Ovary (tissue), 9 donors: ENCODE data around the gene RNLS. TPM values are rescaled to one million over a fixed set of nuclear protein-coding genes. Genes with fewer than 3 reads are reported as not detected.

Experiments
- DNase-seq, 5 donors: peaks; one replicate each; pipeline ENCODE4 v3.0.0-alpha.2; 2019 to 2020
- H3K27ac ChIP-seq, 2 donors: fragments of 200-600 bp; one replicate each; pipeline versions ENCODE4 v1.5.1 to v1.8.0; 2019 to 2022
- H3K27me3 ChIP-seq: fragments of 200-600 bp; one replicate; pipeline ENCODE4 v1.8.0; 2022
- H3K36me3 ChIP-seq: fragments of 200-600 bp; sonication (generic); one replicate; pipeline ENCODE4 v1.5.1; 2019
- H3K4me1 ChIP-seq: one replicate; pipeline ENCODE4 v1.8.1; 2013; ENCODE audit warnings: mild to moderate bottlenecking, moderate library complexity; ENCODE audit not compliant: insufficient read depth
- H3K4me3 ChIP-seq: fragments of 200-600 bp; sonication (generic); one replicate; pipeline ENCODE4 v1.5.1; 2017
- H3K9me3 ChIP-seq, 2 donors: fragments of 200-600 bp in 1 of 2; sonication (generic) in 1 of 2; one replicate each; pipeline versions ENCODE4 v1.5.1 to v1.8.1; 2013 to 2019; ENCODE audit warnings: mild to moderate bottlenecking in 1 of 2, moderate library complexity in 1 of 2
- EP300 ChIP-seq: sonication (generic); formaldehyde crosslinking; IDR thresholded peaks from one replicate; pipeline ENCODE4 v1.6.1; 2017; ENCODE audit warnings: antibody characterized with exemption
- POLR2A ChIP-seq: fragments of 450-650 bp; IDR thresholded peaks from one replicate; pipeline ENCODE4 v1.6.1; 2017; ENCODE audit warnings: antibody characterized with exemption, mild to moderate bottlenecking, moderate library complexity
- WGBS, 3 donors: extraction: QIAGEN DNeasy Blood & Tissue Kit in 1 of 3; methylation state at CpG; one replicate each; pipeline versions ENCODE4 v1.1.5 to v1.1.7; 2013 to 2017; 5-methylcytosine and 5-hydroxymethylcytosine counted together
- intact Hi-C, 4 donors: fragments of 100-400 bp; cut with DNase I; formaldehyde crosslinking; loops; one replicate each; pipeline versions ENCODE4 v1.11.0 to v1.15.1; 2022 to 2023
- polyA plus RNA-seq, 2 donors: library from polyadenylated mRNA; stranded (reverse); fragments of 200-250 nt in 1 of 2; fragments of 350-450 nt in 1 of 2; fragmentation: Illumina TruSeq in 1 of 2; extraction: RNeasy Lipid Tissue Mini Kit (QIAGEN cat#74804) in 1 of 2; gene quantifications; one replicate each; pipeline ENCODE4 v1.2.3, GENCODE V29; 2013 to 2014
- total RNA-seq, 7 donors: library from RNA; depleted of rRNA in 2 of 7; stranded (reverse); fragments of >200 nt in 2 of 7; fragmentation: NEBNext Ultra II Directional in 3 of 7; extraction: Animal tissue kit (Norgen Biotek cat#: 25700) in 3 of 7; gene quantifications; one replicate each; pipeline versions ENCODE4 v1.1.0 to v1.2.4, GENCODE V29; 2016 to 2023
- TF ChIP-seq, protein P1 (sequence below), 3 donors: fragments of 450-650 bp in 2 of 3; fragments of 200-600 bp in 1 of 3; IDR thresholded peaks; one replicate each; pipeline versions ENCODE4 v1.5.1 to v1.8.0; 2016 to 2022; ENCODE audit warnings: antibody characterized with exemption in 3 of 3, mild to moderate bottlenecking in 1 of 3
- donor health status: DM: no; HTN: no; CAD: no; lungs with moderate emphysema.
- donor health status: DM: no; HTN: no; CAD: no.
- donor health status: Bipolar disorder and iron deficiency.
- donor health status: DM: yes; HTN: yes; CAD: no.
- donor health status: DM: no; HTN: no; CAD: no.
- donor health status: DM: yes; HTN: yes; CAD: no.

Gene RNLS
- total and polyA plus RNA-seq, 9 donors, result 7.5 to 21.9 (median 11.8) TPM

- Histone ChIP-seq H3K4me3 (no peak overlapping the region), H3K4me1 (peaks cover 2% of the 10 kb centered on the region), H3K36me3 (no peaks in the 10 kb centered on the region), H3K27me3 (no peaks in the 10 kb centered on the region), H3K27ac (no peak overlapping the region), H3K9me3 (no peaks in the 10 kb centered on the region)
- intact Hi-C loops, result loop anchor here in 1 of 4 donors (5.0 kb wide), 1 partner anchor 724 kb away; no protein-coding TSS in a partner anchor
- no peak for DNase-seq
- WGBS, 3 donors, result 66 to 73% (median 67%) methylated on average over 2 of the region's 2 CpGs
- TF ChIP-seq, protein P1, sequence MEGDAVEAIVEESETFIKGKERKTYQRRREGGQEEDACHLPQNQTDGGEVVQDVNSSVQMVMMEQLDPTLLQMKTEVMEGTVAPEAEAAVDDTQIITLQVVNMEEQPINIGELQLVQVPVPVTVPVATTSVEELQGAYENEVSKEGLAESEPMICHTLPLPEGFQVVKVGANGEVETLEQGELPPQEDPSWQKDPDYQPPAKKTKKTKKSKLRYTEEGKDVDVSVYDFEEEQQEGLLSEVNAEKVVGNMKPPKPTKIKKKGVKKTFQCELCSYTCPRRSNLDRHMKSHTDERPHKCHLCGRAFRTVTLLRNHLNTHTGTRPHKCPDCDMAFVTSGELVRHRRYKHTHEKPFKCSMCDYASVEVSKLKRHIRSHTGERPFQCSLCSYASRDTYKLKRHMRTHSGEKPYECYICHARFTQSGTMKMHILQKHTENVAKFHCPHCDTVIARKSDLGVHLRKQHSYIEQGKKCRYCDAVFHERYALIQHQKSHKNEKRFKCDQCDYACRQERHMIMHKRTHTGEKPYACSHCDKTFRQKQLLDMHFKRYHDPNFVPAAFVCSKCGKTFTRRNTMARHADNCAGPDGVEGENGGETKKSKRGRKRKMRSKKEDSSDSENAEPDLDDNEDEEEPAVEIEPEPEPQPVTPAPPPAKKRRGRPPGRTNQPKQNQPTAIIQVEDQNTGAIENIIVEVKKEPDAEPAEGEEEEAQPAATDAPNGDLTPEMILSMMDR (IDR thresholded peaks at IDR 0.05), result no peak
- TF ChIP-seq EP300, result no peak
- TF ChIP-seq POLR2A, result no peak
These were observed 149.4 kb downstream of the RNLS start for GRCh38 chr10:88433565-88434186.

GRCh38 chr10:88431103-88431502, 152.0 kb downstream of the RNLS start:
- Histone ChIP-seq H3K36me3 (no peaks in the 10 kb centered on the region), H3K27ac (no peak overlapping the region), H3K9me3 (no peaks in the 10 kb centered on the region), H3K4me3 (no peak overlapping the region), H3K27me3 (no peaks in the 10 kb centered on the region), H3K4me1 (peaks cover 2% of the 10 kb centered on the region)
- intact Hi-C loops, result loop anchor here in 1 of 4 donors (5.0 kb wide), 1 partner anchor 726 kb away; no protein-coding TSS in a partner anchor
- TF ChIP-seq, protein P1 (IDR thresholded peaks at IDR 0.05), result no peak
- TF ChIP-seq EP300 (no peak), POLR2A (no peak)
- DNase-seq, result no peak
- 96 to 100% (median 97%) methylated on average over 1 of the region's 1 CpG for WGBS, 3 donors

GRCh38 chr10:88428976-88429375, 154.1 kb downstream of the RNLS start:
- Histone ChIP-seq H3K27me3 (no peaks in the 10 kb centered on the region), H3K4me1 (peaks cover 2% of the 10 kb centered on the region), H3K27ac (no peak overlapping the region), H3K36me3 (no peaks in the 10 kb centered on the region), H3K4me3 (no peak overlapping the region), H3K9me3 (no peaks in the 10 kb centered on the region)
- intact Hi-C loops, result no loop called here
- WGBS, 3 donors, result 80 to 96% (median 86%) methylated on average over 1 of the region's 1 CpG
- no peak for DNase-seq
- TF ChIP-seq, protein P1 (IDR thresholded peaks at IDR 0.05), result no peak
- no peak for TF ChIP-seq EP300
- no peak for TF ChIP-seq POLR2A

- H3K9me3 ChIP-seq, result no peaks in the 10 kb centered on the region
- no peak overlapping the region for H3K4me3 ChIP-seq
- H3K27me3 ChIP-seq, result no peaks in the 10 kb centered on the region
- no peaks in the 10 kb centered on the region for H3K36me3 ChIP-seq
- intact Hi-C loops, result no loop called here
- no peak overlapping the region for H3K27ac ChIP-seq
- H3K4me1 ChIP-seq, result no peaks in the 10 kb centered on the region
- TF ChIP-seq, protein P1 (IDR thresholded peaks at IDR 0.05), result no peak
- no peak for TF ChIP-seq POLR2A
- TF ChIP-seq EP300, result no peak
- WGBS, 3 donors, result 21 to 38% (median 28%) methylated on average over 1 of the region's 1 CpG
- DNase-seq, result no peak
These were observed 154.7 kb downstream of the RNLS start for GRCh38 chr10:88428442-88428841.
